Stimulated activated CD4-positive, alpha-beta T cell treated with anti-CD3 and anti-CD28 coated beads, Interleukin-15, amount 100 ng/mL, for 24 hours (primary cell): ENCODE data around the gene BATF2.

ENCODE experiments used
- DNase-seq: peaks from one replicate; pipeline ENCODE4 v3.0.0-alpha.2; 2020

Gene BATF2

DNA sequence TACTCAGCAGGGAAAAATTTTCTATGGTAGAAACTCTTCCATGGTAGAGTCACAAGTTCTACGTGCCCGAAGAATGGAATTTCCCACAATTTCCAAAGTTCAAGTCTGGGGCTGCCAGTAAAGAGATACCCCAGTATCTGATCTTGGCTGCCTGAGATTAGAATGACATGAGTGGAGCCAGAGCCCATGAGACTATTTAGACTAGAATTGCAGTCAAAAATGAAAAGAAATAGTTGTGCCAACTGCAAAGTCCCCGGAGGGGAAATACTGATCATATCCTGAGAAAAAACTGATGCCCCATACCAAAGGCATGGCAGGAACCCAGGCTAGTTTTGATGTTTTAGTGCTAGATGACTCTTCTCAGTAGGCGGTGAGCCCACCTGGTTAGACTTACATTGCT lies 36.1 kb downstream of the BATF2 start:
- no peak for DNase-seq

DNA sequence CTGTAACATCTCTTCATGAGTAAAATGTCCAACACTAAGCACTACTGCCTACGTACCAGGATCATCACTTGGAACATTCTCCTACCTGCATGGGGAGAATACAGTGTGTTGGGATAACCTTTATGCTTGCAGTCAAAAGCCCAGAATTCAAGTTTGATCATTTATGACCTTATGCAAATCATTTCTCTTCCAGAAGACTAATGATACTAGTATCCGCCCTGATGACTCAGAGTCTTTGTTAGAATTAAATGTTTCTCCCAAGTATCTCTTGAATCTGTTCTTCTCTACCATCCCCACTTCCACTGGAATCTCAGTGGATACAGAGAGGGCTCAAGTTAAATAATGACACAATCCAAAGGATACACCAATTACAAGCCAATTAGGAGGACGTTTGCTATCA lies 37.3 kb downstream of the BATF2 start:
- no peak for DNase-seq

DNA sequence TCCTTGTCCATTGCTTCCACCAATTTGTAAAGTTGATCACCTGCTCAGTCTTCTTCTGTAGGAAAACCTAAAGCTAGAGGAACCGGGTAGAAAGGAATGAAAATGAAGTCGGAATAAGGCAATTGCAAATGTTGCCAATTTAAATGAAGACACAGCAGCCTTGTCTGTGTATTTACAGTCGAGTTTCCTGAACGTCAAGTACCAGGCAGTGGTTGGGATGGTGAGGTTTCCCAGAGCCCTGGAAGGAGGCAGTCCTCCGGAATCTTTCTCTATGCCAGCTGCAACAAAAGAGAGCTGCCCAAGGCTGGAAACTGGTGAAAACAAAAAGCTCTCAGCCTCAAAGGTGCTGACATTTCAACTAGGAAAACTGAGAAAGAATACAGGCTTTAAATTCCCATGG lies 42.6 kb downstream of the BATF2 start:
- DNase-seq = no peak

DNA sequence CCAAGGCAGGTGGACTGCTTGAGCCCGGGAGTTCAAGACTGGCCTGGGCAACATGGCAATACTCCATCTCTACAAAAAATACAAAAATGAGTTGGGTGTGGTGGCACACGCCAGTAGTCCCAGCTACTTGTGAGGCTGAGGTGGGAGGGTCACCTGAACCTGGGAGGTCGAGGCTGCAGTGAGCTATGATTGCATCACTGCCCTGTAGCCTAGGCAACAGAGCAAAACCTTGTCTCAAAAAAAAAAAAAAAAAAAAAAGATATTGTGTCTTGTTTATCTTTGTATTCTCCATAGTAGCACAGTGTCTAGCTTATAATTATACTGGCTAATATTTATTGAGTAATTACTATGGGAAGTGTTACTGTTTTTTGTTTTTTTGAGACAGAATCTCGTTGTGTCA lies 45.2 kb downstream of the BATF2 start:
- no peak for DNase-seq

DNA sequence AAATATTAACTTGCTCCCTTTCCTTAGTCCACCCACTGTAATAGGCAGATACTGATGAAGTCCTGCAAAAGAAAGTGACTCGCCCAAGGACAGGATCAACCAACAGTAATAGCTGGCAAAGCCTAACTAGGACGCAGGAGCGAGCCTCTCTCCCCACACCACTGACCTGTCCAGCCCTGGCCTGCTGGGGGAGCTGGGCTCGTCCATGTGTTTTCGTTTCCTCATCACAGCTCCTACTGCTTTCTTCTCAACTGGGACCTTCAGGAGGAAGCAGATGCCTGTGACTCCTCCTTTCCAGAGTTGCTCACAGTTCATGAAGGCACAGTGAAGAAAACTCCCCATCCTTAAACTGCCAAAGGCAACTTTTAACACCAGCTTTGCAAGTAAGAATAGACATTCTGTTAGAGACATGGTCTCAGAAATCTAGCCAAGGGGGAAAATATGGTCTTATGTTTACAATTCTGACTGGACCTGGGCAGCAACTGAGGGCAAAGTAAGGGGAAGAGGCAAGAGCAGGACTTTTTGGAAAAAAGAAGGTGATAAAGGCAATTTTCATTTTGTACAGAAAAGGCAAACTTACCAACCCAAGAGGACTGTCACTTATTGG lies 49.5 kb downstream of the BATF2 start:
- DNase-seq = no peak
